Psoas muscle (tissue), 8 donors: Measurements from ENCODE around the gene BCLAF1. TPM values are rescaled to one million over a fixed set of nuclear protein-coding genes. Genes with fewer than 3 reads are reported as not detected.

ENCODE experiments used
- ATAC-seq, 4 donors: fragments of 200-7000 bp; cut with Tn5 transposase; one replicate each; pipeline ENCODE4 v1.9.1; 2020; ENCODE audit warnings: moderate library complexity in 3 of 4, mild to moderate bottlenecking in 2 of 4
- DNase-seq, 2 donors: peaks; one replicate each; pipeline ENCODE4 v3.0.0-alpha.2; 2020
- H3K27ac ChIP-seq: fragments of 200-600 bp; one replicate; pipeline ENCODE4 v1.8.0; 2022
- H3K27me3 ChIP-seq, 3 donors: fragments of 200-600 bp in 1 of 3; one replicate each; pipeline versions ENCODE4 v1.6.1 to v1.8.0; 2013 to 2022; ENCODE audit warnings: low read length in 2 of 3, mild to moderate bottlenecking in 2 of 3, moderate library complexity in 1 of 3; ENCODE audit not compliant: insufficient read depth in 3 of 3
- H3K36me3 ChIP-seq, 2 donors: fragments of 200-600 bp in 1 of 2; one replicate each; pipeline versions ENCODE4 v1.6.1 to v1.8.0; 2013 to 2022; ENCODE audit warnings: low read depth in 1 of 2, mild to moderate bottlenecking in 1 of 2, moderate library complexity in 1 of 2; ENCODE audit not compliant: insufficient read depth in 1 of 2
- H3K4me1 ChIP-seq: fragments of 200-600 bp; one replicate; pipeline ENCODE4 v1.8.0; 2022
- H3K4me3 ChIP-seq: fragments of 200-600 bp; one replicate; pipeline ENCODE4 v1.8.0; 2022; ENCODE audit warnings: mild to moderate bottlenecking
- H3K9me3 ChIP-seq: fragments of 200-600 bp; one replicate; pipeline ENCODE4 v1.8.0; 2022
- CTCF ChIP-seq: fragments of 200-600 bp; IDR thresholded peaks from one replicate; pipeline ENCODE4 v1.8.0; 2022; ENCODE audit warnings: antibody characterized with exemption
- WGBS, 3 donors: extraction: QIAGEN DNeasy Blood & Tissue Kit; methylation state at CpG; one replicate each; pipeline versions ENCODE4 v1.1.6 to v1.1.7; 2013; 5-methylcytosine and 5-hydroxymethylcytosine counted together
- intact Hi-C, 2 donors: fragments of 100-400 bp; cut with DNase I; formaldehyde crosslinking; loops; one replicate each; pipeline versions ENCODE4 v1.11.0 to v1.14.2; 2022
- polyA plus RNA-seq, 3 donors: library from polyadenylated mRNA; stranded (reverse); fragments of 200-250 nt; gene quantifications; one replicate each; pipeline ENCODE4 v1.2.3, GENCODE V29; 2013
- total RNA-seq, 4 donors: library from RNA; stranded (reverse); fragmentation: NEBNext Ultra II Directional in 2 of 4; extraction: Animal tissue kit (Norgen Biotek cat#: 25700) in 2 of 4; gene quantifications; one replicate each; pipeline versions ENCODE4 v1.2.1 to v1.2.4, GENCODE V29; 2021 to 2023
- donor health status: healthy with polysubstance abuse.
- donor health status: DM: no; HTN: no; CAD: no; lungs with moderate emphysema.
- donor health status: Bipolar disorder and iron deficiency.
- donor health status: healthy.
- donor health status: DM: yes; HTN: yes; CAD: no.
- donor health status: DM: no; HTN: no; CAD: no.
- donor health status: DM: no; HTN: no; CAD: no.
- donor health status: DM: yes; HTN: yes; CAD: no.

The BCLAF1 gene
- total and polyA plus RNA-seq, 7 donors, result 22.9 to 110 (median 82.5) TPM

DNA sequence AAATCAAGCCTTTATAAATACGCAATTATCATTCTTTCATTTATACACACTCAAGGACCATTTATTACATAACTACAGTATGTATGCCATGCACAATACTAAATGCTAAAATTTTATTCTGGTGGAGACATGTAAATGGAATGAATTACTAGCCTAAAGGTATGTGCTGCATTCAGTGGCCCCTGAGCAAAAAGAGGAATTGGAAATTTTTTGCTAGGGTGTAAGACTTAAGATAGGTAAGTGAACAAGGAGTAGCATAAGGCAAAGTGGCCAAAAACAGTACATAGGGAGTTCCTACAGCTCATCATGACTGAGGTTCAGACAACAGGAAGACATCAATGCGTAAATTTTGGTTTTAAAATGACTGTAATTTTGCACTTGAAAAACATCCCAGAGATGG, 37.2 kb downstream of the BCLAF1 start:
- ATAC-seq (no peak), DNase-seq (no peak)
- Histone ChIP-seq H3K9me3 (no peaks in the 10 kb centered on the region), H3K4me1 (peaks cover 17% of the 10 kb centered on the region), H3K27ac (no peak overlapping the region), H3K4me3 (no peak overlapping the region), H3K27me3 (no peaks in the 10 kb centered on the region), H3K36me3 (peaks cover 0 to 16% of the 10 kb centered on the region in 2 donors)
- intact Hi-C loops, result loop anchor here in 1 of 2 donors (5.0 kb wide), 1 partner anchor 35 kb away; the partner anchor contains the start of gene BCLAF1
- 63 to 69% (median 63%) methylated on average over 2 of the region's 2 CpGs for WGBS, 3 donors
- TF ChIP-seq CTCF, result no peak

DNA sequence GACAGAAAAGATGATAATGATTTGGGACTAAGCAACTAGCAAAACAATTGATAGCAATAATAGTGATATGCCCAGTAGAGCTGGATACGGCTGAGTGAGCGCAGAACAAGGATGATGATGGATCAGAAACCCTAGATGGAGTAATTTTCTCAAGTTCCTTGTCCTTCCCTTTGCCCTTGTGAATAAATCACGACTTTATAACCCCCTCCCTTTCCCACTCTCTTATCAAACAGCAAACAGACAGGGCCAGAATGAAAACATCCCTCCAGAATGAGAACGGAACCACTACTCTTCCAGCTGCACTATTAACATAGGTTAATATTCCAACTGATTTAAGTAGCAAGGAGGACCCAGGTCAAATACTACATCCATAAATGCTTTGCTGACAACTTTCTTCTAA, 38.3 kb downstream of the BCLAF1 start:
- Histone ChIP-seq H3K36me3 (peaks cover 0 to 6% of the 10 kb centered on the region in 2 donors), H3K27me3 (no peaks in the 10 kb centered on the region), H3K9me3 (no peaks in the 10 kb centered on the region), H3K4me3 (peak overlapping the region; percentile 78), H3K27ac (no peak overlapping the region), H3K4me1 (peaks cover 17% of the 10 kb centered on the region)
- no peak for TF ChIP-seq CTCF
- ATAC-seq, result peak in 1 of 4 donors; percentile 27
- WGBS, 3 donors, result 35 to 44% (median 44%) methylated on average over 4 of the region's 4 CpGs
- intact Hi-C loops, result loop anchor here in 1 of 2 donors (5.0 kb wide), 1 partner anchor 36 kb away; the partner anchor contains the start of gene BCLAF1
- no peak for DNase-seq

GRCh38 chr6:136250686-136251008, 39.0 kb downstream of the BCLAF1 start:
- Histone ChIP-seq H3K27me3 (no peaks in the 10 kb centered on the region), H3K36me3 (peaks cover 0 to 6% of the 10 kb centered on the region in 2 donors), H3K4me1 (peaks cover 17% of the 10 kb centered on the region), H3K4me3 (peak overlapping the region; percentile 78), H3K9me3 (no peaks in the 10 kb centered on the region), H3K27ac (peak overlapping the region; percentile 46)
- no peak for DNase-seq
- intact Hi-C loops, result loop anchor here in 1 of 2 donors (5.0 kb wide), 1 partner anchor 37 kb away; the partner anchor contains the start of gene BCLAF1
- WGBS, 3 donors, result 0 to 1% (median 0%) methylated on average over 8 of the region's 8 CpGs
- peak; percentile 26 to 39 (median 32) for ATAC-seq
- TF ChIP-seq CTCF, result no peak

DNA sequence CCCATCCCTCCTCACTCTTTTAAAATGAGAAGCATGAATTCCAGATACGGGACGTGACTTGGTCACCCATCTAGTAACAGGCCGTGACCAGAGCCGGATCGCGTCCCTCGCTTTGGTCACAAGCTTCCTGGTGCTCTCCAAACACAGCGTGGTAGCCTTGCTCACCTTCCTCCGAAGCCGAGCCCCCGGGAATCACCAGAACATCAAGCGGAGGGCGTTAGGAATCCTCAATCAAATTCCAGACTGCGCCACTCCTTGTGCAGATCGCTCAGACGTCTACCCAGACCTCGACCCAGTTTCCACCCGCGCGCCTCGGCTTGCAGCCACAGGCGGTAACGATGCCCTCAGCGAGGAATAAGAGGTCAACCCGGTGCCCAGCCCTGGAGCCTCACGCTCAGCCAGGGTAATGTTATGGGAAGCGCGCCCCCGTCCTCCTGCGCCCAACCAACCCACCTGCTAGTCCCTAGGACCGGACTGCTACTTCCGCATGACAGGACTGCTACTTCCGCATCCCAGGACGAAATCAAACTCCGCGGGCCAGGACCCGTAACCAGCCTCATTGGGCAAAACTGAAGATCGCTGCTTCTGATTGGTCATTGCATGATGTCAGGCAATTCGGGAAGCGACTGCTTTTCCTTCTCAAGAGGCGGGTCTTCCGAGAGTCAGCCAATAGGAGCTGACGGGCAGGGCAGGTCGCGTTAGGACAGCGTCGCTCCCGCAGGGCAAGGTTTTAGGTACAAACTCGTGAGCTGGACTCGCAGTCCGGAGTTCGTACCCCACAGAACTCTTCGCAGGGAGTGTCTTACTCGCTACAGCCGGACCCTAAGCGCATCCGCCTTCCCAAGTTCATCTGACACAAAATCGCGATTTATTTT, 39.6 kb downstream of the BCLAF1 start, which contains the start of gene MTFR2:
TSS of gene MTFR2 (minus strand) at position 501 of the 875 bp plus-strand sequence. CDS start 1,212 bp downstream, outside the sequence.
- Histone ChIP-seq H3K27me3 (no peaks in the 10 kb centered on the region), H3K36me3 (peaks cover 0 to 6% of the 10 kb centered on the region in 2 donors), H3K4me1 (peaks cover 17% of the 10 kb centered on the region), H3K27ac (peak within 1 kb of the TSS; percentile 46), H3K9me3 (no peaks in the 10 kb centered on the region), H3K4me3 (peak within 1 kb of the TSS; percentile 78)
- ATAC-seq, result peak; percentile 96 to 99 (median 97)
- peak; percentile 90 to 94 for DNase-seq
- TF ChIP-seq CTCF, result no peak
- 0 to 1% (median 0%) methylated on average over 59 of the region's 59 CpGs for WGBS, 3 donors
- intact Hi-C loops, result loop anchor here in 1 of 2 donors (5.0 kb wide), 1 partner anchor 37 kb away; the partner anchor contains the start of gene BCLAF1
